ENCODE measurements around the gene EYA3.
A peak's percentile ranks its signal among the peaks of the same experiment; 100 is the strongest.

The EYA3 gene

DNA sequence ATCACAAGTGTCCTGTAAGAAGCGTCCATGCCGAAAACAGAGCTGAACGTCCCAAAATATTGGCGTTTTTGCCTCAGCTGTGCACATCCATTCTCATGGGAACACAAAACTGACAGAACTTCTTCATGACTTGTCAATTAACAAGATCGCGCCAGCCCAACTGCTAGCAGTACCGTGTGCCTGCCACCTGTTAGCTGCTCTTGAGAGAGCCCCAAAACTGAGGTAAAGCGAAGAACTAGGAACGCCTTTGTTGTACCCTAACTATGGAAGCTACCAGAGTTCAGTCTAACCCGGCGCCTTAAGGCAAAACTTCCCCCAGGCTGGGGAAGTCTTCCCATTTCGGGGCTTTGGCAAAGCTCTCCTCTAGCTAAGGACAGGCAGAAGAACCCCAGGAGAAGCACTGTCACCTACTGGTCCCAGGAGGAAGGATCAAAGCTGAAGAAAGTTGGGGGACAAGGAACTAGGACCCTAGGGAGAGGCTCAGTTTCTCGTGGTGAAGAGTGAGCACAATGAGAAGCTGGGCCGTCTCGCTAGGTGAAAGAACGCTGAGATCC, 719 bp downstream of the EYA3 start:
- H3K9me3 ChIP-seq (ENCODE audit: control insufficient read depth, insufficient read depth, low read length): no peaks in the 10 kb centered on the region
- peaks cover 68% of the 10 kb centered on the region for H3K4me1 ChIP-seq (ENCODE audit: control insufficient read depth, low read length)
- peak overlapping the region; percentile 80 for H3K27ac ChIP-seq (ENCODE audit: low read depth, low read length)
- H3K9me2 ChIP-seq (replicated peaks; ENCODE audit: control insufficient read depth, low read length): no peaks in the 10 kb centered on the region
- peaks cover 57% of the 10 kb centered on the region for H3K79me2 ChIP-seq (ENCODE audit: control insufficient read depth, low read length)
- H4K20me1 ChIP-seq (ENCODE audit: control insufficient read depth, insufficient read depth, low read depth, low read length): 0 out of 2 replicates have a peak, but pooled peaks cover 3% of the 10 kb centered on the region
- TF ChIP-seq EZH2phosphoT487 (IDR thresholded peaks at IDR 0.05; ENCODE audit: borderline replicate concordance, low read length): no peak
- TF ChIP-seq, protein P1, sequence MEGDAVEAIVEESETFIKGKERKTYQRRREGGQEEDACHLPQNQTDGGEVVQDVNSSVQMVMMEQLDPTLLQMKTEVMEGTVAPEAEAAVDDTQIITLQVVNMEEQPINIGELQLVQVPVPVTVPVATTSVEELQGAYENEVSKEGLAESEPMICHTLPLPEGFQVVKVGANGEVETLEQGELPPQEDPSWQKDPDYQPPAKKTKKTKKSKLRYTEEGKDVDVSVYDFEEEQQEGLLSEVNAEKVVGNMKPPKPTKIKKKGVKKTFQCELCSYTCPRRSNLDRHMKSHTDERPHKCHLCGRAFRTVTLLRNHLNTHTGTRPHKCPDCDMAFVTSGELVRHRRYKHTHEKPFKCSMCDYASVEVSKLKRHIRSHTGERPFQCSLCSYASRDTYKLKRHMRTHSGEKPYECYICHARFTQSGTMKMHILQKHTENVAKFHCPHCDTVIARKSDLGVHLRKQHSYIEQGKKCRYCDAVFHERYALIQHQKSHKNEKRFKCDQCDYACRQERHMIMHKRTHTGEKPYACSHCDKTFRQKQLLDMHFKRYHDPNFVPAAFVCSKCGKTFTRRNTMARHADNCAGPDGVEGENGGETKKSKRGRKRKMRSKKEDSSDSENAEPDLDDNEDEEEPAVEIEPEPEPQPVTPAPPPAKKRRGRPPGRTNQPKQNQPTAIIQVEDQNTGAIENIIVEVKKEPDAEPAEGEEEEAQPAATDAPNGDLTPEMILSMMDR (IDR thresholded peaks at IDR 0.05; ENCODE audit: low read depth, low read length, poor library complexity, severe bottlenecking): peak; percentile 39
- H3K4me2 ChIP-seq (ENCODE audit: low read length): peak overlapping the region; percentile 81
- H3K4me3 ChIP-seq (ENCODE audit: low read length): peak overlapping the region; percentile 97
- H3K36me3 ChIP-seq (ENCODE audit: control insufficient read depth, low read length): peaks cover 11% of the 10 kb centered on the region
- H3K27me3 ChIP-seq (ENCODE audit: control insufficient read depth, low read length): no peaks in the 10 kb centered on the region
- peaks cover 9% of the 10 kb centered on the region for H3F3A ChIP-seq (ENCODE audit: control insufficient read depth, insufficient read depth)

DNA sequence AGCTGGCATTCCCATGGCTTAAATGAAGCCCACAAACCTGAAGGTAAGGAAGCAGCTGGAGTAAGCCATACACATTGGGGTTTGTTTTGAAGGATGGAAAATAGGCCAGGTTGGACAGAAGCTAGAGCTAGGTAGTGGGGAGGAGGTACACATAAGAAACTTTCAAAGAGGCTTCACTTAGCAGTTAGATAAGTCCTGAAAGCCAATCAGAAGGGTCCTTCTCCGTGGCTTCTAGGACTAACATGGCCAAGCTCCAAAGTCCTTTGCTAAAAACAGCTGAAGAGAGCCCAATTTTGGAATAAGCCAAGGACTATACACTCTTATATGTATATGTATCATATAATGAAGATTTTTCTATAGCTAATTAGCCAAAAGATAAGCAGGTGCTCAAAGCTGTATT, 1.8 kb downstream of the EYA3 start:
- H3K27me3 ChIP-seq (ENCODE audit: control insufficient read depth, low read length): no peaks in the 10 kb centered on the region
- TF ChIP-seq, protein P1 (IDR thresholded peaks at IDR 0.05; ENCODE audit: low read depth, low read length, poor library complexity, severe bottlenecking): no peak
- TF ChIP-seq EZH2phosphoT487 (IDR thresholded peaks at IDR 0.05; ENCODE audit: borderline replicate concordance, low read length): no peak
- H3K9me2 ChIP-seq (replicated peaks; ENCODE audit: control insufficient read depth, low read length): no peaks in the 10 kb centered on the region
- peaks cover 79% of the 10 kb centered on the region for H3K4me1 ChIP-seq (ENCODE audit: control insufficient read depth, low read length)
- peak overlapping the region; percentile 97 for H3K4me3 ChIP-seq (ENCODE audit: low read length)
- H3K36me3 ChIP-seq (ENCODE audit: control insufficient read depth, low read length): peaks cover 11% of the 10 kb centered on the region
- 0 out of 2 replicates have a peak, but pooled peaks cover 3% of the 10 kb centered on the region for H4K20me1 ChIP-seq (ENCODE audit: control insufficient read depth, insufficient read depth, low read depth, low read length)
- H3K27ac ChIP-seq (ENCODE audit: low read depth, low read length): peak overlapping the region; percentile 80; the same call in 1 of the 2 replicates
- H3F3A ChIP-seq (ENCODE audit: control insufficient read depth, insufficient read depth): peaks cover 9% of the 10 kb centered on the region
- peak overlapping the region; percentile 81 for H3K4me2 ChIP-seq (ENCODE audit: low read length)
- peaks cover 68% of the 10 kb centered on the region for H3K79me2 ChIP-seq (ENCODE audit: control insufficient read depth, low read length)
- no peaks in the 10 kb centered on the region for H3K9me3 ChIP-seq (ENCODE audit: control insufficient read depth, insufficient read depth, low read length)

DNA sequence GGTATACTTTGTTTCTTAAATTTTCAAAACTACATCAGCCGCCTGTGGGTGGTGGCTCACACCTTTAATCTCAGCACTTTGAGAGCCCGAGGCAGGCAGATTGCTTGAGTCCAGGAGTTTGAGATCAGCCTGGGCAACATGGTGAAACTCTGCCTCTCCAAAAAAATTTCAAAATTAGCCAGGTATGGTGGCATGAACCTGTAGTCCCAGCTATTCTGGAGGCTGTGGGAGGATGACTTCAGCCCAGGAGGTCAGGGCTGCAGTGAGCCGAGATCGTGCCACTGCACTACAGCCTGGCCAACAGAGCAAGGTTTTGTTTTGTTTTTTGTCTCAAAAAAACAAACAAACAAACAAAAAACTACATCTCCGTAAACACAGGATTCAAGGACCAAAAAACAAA, 3.3 kb downstream of the EYA3 start:
- H3K4me3 ChIP-seq (ENCODE audit: low read length): peak overlapping the region; percentile 97
- peak overlapping the region; percentile 33 for H3K27ac ChIP-seq (ENCODE audit: low read depth, low read length)
- H3K9me3 ChIP-seq (ENCODE audit: control insufficient read depth, insufficient read depth, low read length): no peaks in the 10 kb centered on the region

More for the DNA sequence above, 3.3 kb downstream of the EYA3 start:
- Histone ChIP-seq H3K4me2 (ENCODE audit: low read length) (peak overlapping the region; percentile 81), H3F3A (ENCODE audit: control insufficient read depth, insufficient read depth) (peaks cover 7% of the 10 kb centered on the region), H3K79me2 (ENCODE audit: control insufficient read depth, low read length) (peaks cover 83% of the 10 kb centered on the region), H3K4me1 (ENCODE audit: control insufficient read depth, low read length) (peaks cover 75% of the 10 kb centered on the region), H3K27me3 (ENCODE audit: control insufficient read depth, low read length) (no peaks in the 10 kb centered on the region), H3K36me3 (ENCODE audit: control insufficient read depth, low read length) (peaks cover 21% of the 10 kb centered on the region), H3K9me2 (replicated peaks; ENCODE audit: control insufficient read depth, low read length) (no peaks in the 10 kb centered on the region), H4K20me1 (ENCODE audit: control insufficient read depth, insufficient read depth, low read depth, low read length) (0 out of 2 replicates have a peak, but pooled peaks cover 3% of the 10 kb centered on the region)
- no peak for TF ChIP-seq EZH2phosphoT487 (IDR thresholded peaks at IDR 0.05; ENCODE audit: borderline replicate concordance, low read length)
- TF ChIP-seq, protein P1 (IDR thresholded peaks at IDR 0.05; ENCODE audit: low read depth, low read length, poor library complexity, severe bottlenecking): no peak

All from DOHH2 (cell line).